ENCODE measurements around the gene LATS2.

GRCh38 chr13:21077076-21077787 lies 15.8 kb upstream of the LATS2 start:
- TF ChIP-seq, protein P1, sequence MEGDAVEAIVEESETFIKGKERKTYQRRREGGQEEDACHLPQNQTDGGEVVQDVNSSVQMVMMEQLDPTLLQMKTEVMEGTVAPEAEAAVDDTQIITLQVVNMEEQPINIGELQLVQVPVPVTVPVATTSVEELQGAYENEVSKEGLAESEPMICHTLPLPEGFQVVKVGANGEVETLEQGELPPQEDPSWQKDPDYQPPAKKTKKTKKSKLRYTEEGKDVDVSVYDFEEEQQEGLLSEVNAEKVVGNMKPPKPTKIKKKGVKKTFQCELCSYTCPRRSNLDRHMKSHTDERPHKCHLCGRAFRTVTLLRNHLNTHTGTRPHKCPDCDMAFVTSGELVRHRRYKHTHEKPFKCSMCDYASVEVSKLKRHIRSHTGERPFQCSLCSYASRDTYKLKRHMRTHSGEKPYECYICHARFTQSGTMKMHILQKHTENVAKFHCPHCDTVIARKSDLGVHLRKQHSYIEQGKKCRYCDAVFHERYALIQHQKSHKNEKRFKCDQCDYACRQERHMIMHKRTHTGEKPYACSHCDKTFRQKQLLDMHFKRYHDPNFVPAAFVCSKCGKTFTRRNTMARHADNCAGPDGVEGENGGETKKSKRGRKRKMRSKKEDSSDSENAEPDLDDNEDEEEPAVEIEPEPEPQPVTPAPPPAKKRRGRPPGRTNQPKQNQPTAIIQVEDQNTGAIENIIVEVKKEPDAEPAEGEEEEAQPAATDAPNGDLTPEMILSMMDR (IDR thresholded peaks at IDR 0.05): no peak
- no peak for TF ChIP-seq POLR2A (IDR thresholded peaks at IDR 0.05)
